HG02642 (cell line): ENCODE results near the gene CBARP.
A peak's percentile ranks its signal among the peaks of the same experiment; 100 is the strongest.
"Not testable (repeated sequence)": the region's sequence is repeated elsewhere in the genome, so short reads cannot be mapped to it uniquely, and the experiment has no call there.

Experiments used
- ATAC-seq: cut with Tn5 transposase; IDR thresholded peaks from one replicate; pipeline ENCODE4 v1.9.1; 2021; ENCODE audit warnings: mild to moderate bottlenecking; ENCODE audit not compliant: unreplicated experiment, poor library complexity

CBARP gene

GRCh38 chr19:1218751-1219567, 18.8 kb downstream of the CBARP start:
- no peak for ATAC-seq

- no peak for ATAC-seq
Observed at GRCh38 chr19:1217366-1217765, 20.4 kb downstream of the CBARP start.

- ATAC-seq: no peak
Observed at GRCh38 chr19:1216756-1217155, 21.0 kb downstream of the CBARP start.

- ATAC-seq: no peak
Observed at GRCh38 chr19:1214862-1215731, 22.7 kb downstream of the CBARP start.

GRCh38 chr19:1214299-1214861, 23.4 kb downstream of the CBARP start:
- ATAC-seq: no peak

GRCh38 chr19:1213391-1214286, 24.2 kb downstream of the CBARP start:
- peak; percentile 38 for ATAC-seq

- ATAC-seq: no peak
Observed at GRCh38 chr19:1211494-1212234, 26.1 kb downstream of the CBARP start.

GRCh38 chr19:1210227-1210538, 27.6 kb downstream of the CBARP start:
- ATAC-seq: no peak

- ATAC-seq: not testable (repeated sequence)
Observed at GRCh38 chr19:1208830-1209229, 29.0 kb downstream of the CBARP start.

- no peak for ATAC-seq
Observed at GRCh38 chr19:1206864-1207450, 30.8 kb downstream of the CBARP start.

GRCh38 chr19:1206150-1206863, 31.5 kb downstream of the CBARP start:
- no peak for ATAC-seq

GRCh38 chr19:1205114-1206099, 32.4 kb downstream of the CBARP start, which contains the start of gene STK11:
Gene STK11 (plus strand): TSS chr19:1205778. CDS start chr19:1206914, 1,136 bp downstream.
- peak; percentile 89 for ATAC-seq

GRCh38 chr19:1200614-1201013, 37.2 kb downstream of the CBARP start:
- ATAC-seq: not testable (repeated sequence)

- no peak for ATAC-seq
Observed at GRCh38 chr19:1199531-1199930, 38.3 kb downstream of the CBARP start.

GRCh38 chr19:1189419-1189818, 48.4 kb downstream of the CBARP start:
- ATAC-seq: no peak

- ATAC-seq: no peak
Observed at GRCh38 chr19:1183543-1184172, 54.1 kb downstream of the CBARP start.

- no peak for ATAC-seq
Observed at GRCh38 chr19:1182727-1183126, 55.1 kb downstream of the CBARP start.
